Muscle layer of duodenum (tissue), 2 donors: Measurements from ENCODE around the gene OSTM1.

Experiments
- H3K27ac ChIP-seq: one replicate; pipeline ENCODE4 v1.7.0; 2013; ENCODE audit warnings: mild to moderate bottlenecking, low read length
- H3K27me3 ChIP-seq: one replicate; pipeline ENCODE4 v1.7.0; 2013; ENCODE audit warnings: low read depth, mild to moderate bottlenecking, control low read depth, low read length
- H3K36me3 ChIP-seq, 2 donors: one replicate each; pipeline ENCODE4 v1.7.0; 2013; ENCODE audit warnings: low read length in 2 of 2, control low read depth in 1 of 2, mild to moderate bottlenecking in 1 of 2; ENCODE audit not compliant: insufficient read depth in 2 of 2, control insufficient read depth in 1 of 2
- H3K4me1 ChIP-seq, 2 donors: one replicate each; pipeline ENCODE4 v1.7.0; 2013; ENCODE audit warnings: low read length in 2 of 2, mild to moderate bottlenecking in 2 of 2, control low read depth in 1 of 2, moderate library complexity in 1 of 2; ENCODE audit not compliant: insufficient read depth in 2 of 2, control insufficient read depth in 1 of 2
- H3K4me3 ChIP-seq, 2 donors: one replicate each; pipeline ENCODE4 v1.7.0; 2013; ENCODE audit warnings: low read length in 2 of 2, low read depth in 1 of 2, mild to moderate bottlenecking in 1 of 2
- H3K9me3 ChIP-seq, 2 donors: one replicate each; pipeline ENCODE4 v1.7.0; 2013; ENCODE audit warnings: low read length in 2 of 2, control low read depth in 1 of 2, mild to moderate bottlenecking in 1 of 2; ENCODE audit not compliant: control insufficient read depth in 1 of 2
- donor health status: healthy.

OSTM1 gene

DNA sequence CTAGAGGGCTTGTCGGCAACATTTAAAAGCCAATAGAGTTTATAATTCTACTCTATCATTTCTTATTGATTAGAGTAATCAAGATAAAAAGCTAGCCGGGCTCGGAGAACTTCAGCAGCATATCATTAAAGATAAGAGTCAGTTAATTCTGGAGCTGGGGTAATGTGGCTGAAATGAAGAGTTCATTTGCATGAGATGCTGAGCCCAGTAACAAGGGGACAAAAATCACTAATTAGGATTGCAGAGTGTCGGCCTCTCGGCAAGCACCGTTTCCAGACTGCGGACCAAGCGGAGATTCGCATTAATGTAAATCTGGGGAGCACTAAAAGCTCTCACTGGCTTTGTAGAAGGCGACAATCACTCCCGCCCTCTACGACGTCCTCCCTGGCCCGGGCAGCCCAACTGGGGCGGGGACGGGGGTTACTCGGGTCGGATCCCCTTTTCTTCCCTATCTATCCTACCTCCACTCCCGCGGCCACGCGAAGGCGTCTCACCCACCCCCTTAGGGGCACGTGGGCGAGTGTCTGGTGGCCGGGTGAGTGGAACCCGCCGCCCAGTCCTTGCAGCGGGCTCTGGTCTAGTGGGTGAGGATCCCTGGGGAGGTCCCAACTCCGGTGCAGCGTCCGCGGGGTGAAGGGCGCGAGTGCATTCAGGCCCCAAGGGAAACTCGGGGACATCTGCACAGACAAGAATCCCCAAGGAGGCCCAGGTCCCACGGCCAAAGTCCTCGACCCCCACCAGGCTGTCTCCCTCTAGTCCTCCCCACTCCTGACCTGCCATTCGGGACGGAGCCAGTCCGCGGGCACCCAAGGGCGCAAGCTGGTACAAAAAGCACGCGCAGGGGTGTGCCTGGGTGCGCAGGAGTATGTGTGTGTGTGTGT, 42.2 kb upstream of the OSTM1 start:
- H3K36me3 ChIP-seq = no peaks in the 10 kb centered on the region
- H3K9me3 ChIP-seq = no peaks in the 10 kb centered on the region
- peaks cover 71% of the 10 kb centered on the region for H3K27me3 ChIP-seq
- no peak overlapping the region for H3K27ac ChIP-seq
- peak overlapping the region in 1 of 2 donors; percentile 90 for H3K4me3 ChIP-seq
- H3K4me1 ChIP-seq = peaks cover 0 to 56% of the 10 kb centered on the region in 2 donors

GRCh38 chr6:108115598-108116058, 41.1 kb upstream of the OSTM1 start:
- Histone ChIP-seq H3K27ac (no peak overlapping the region), H3K4me1 (peaks cover 0 to 56% of the 10 kb centered on the region in 2 donors), H3K36me3 (no peaks in the 10 kb centered on the region), H3K9me3 (no peaks in the 10 kb centered on the region), H3K27me3 (peaks cover 66% of the 10 kb centered on the region), H3K4me3 (peak overlapping the region; percentile 45 to 66)

- Histone ChIP-seq H3K4me1 (peaks cover 0 to 56% of the 10 kb centered on the region in 2 donors), H3K27ac (no peak overlapping the region), H3K9me3 (no peaks in the 10 kb centered on the region), H3K36me3 (no peaks in the 10 kb centered on the region), H3K4me3 (peak overlapping the region; percentile 45 to 66), H3K27me3 (peaks cover 62% of the 10 kb centered on the region)
Observed at GRCh38 chr6:108114841-108115597, 40.5 kb upstream of the OSTM1 start.

DNA sequence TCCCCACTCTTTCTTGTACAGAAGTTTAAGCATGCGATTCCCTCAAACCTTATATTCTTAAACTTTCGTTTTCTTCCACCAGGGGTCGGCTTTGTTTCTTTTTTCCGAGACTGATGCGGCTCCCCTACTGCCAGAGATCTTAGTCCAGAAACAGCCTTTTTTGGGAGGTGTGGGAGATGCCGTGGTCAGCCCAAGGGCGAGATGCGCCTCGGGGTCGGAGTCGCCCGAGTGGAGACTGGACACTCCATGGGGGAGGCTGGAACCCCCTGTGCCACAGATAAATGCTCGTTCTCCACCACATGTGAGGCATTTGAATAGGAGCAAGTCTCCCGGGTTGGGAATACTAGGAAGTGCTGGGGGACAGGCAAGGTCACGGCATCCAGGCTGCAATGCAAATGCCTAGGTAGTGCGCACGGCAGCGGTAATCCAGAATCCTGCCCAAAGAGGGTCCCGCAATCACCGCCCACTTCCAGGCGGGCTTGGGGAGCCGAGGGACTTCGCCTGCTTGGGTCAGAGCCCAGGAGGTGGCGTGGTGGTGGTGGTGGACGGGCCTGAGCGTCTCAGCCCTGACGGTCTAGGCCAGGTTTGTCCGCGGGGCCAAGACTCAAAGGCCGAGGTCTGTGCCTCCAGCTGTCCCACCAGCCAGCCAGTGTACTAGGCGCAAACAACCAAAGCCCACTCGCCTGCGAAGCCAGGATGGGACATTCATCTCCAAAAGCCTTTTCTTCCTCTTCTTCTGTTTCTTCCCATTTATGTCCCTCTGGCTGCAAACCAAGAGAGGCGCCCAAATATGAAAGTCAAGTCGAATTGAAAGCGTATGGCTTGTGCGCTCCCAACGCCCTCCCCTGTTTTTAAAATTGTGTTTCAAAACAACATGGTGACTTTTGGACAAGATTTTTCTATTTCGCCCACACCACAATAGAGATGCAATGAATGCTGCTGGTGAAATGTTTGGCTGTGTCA, 39.3 kb upstream of the OSTM1 start:
- Histone ChIP-seq H3K27me3 (peaks cover 57% of the 10 kb centered on the region), H3K9me3 (no peaks in the 10 kb centered on the region), H3K36me3 (no peaks in the 10 kb centered on the region), H3K4me1 (peaks cover 0 to 47% of the 10 kb centered on the region in 2 donors), H3K4me3 (peak overlapping the region; percentile 28 to 66), H3K27ac (no peak overlapping the region)

- peaks cover 14% of the 10 kb centered on the region for H3K27me3 ChIP-seq
Observed at GRCh38 chr6:108108374-108108773, 33.8 kb upstream of the OSTM1 start.

GRCh38 chr6:108107102-108107501, 32.6 kb upstream of the OSTM1 start:
- Histone ChIP-seq H3K4me1 (no peaks in the 10 kb centered on the region), H3K9me3 (no peaks in the 10 kb centered on the region), H3K4me3 (no peak overlapping the region), H3K36me3 (no peaks in the 10 kb centered on the region), H3K27ac (no peak overlapping the region), H3K27me3 (peaks cover 8% of the 10 kb centered on the region)

More at GRCh38 chr6:108108374-108108773, 33.8 kb upstream of the OSTM1 start:
- Histone ChIP-seq H3K9me3 (no peaks in the 10 kb centered on the region), H3K27ac (no peak overlapping the region), H3K36me3 (no peaks in the 10 kb centered on the region), H3K4me1 (no peaks in the 10 kb centered on the region), H3K4me3 (no peak overlapping the region)

DNA sequence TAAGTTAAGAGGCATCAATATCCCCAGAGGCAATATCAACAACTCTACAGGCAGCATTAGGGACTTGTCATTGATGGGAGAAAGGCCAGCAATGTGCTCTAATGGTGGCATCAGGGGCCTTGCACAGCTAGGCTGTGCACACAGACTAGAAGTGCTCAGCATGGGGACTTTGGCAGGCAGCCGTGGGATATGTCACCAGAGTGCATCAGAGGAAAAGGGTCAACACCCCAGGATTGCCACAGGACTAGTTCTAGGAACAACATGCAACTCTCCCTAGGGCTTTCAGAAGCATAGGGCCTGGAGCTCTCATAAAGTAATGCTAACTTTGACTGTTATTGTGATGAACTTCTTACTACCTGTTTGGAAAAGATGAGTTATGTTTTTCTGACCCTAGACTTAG, 32.2 kb upstream of the OSTM1 start:
- H3K4me3 ChIP-seq = no peak overlapping the region
- peaks cover 8% of the 10 kb centered on the region for H3K27me3 ChIP-seq
- no peak overlapping the region for H3K27ac ChIP-seq
- no peaks in the 10 kb centered on the region for H3K36me3 ChIP-seq
- H3K4me1 ChIP-seq = no peaks in the 10 kb centered on the region
- H3K9me3 ChIP-seq = no peaks in the 10 kb centered on the region

DNA sequence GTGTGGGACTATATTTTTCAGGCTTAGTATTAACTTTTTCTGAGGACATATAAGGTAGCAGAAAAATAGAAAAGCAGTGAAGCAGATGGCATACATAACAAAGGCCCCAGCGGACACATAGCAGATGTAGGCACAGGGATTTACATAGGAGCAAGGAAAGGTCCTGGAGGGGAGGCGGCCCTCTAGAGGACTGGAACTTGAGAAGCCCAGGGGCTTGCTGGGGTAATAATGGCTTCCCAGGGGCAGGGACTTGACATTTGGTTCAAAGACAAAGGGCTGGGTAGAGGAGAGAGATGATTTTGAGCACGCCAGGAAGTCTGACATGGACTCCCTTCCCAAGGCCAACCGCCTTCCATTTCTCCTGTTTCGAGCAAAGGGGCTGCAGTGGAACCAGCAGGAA, 31.7 kb upstream of the OSTM1 start:
- peaks cover 8% of the 10 kb centered on the region for H3K27me3 ChIP-seq
- no peaks in the 10 kb centered on the region for H3K36me3 ChIP-seq
- H3K4me3 ChIP-seq = no peak overlapping the region
- H3K4me1 ChIP-seq = no peaks in the 10 kb centered on the region
- H3K9me3 ChIP-seq = no peaks in the 10 kb centered on the region
- H3K27ac ChIP-seq = no peak overlapping the region

GRCh38 chr6:108105571-108105970, 31.0 kb upstream of the OSTM1 start:
- Histone ChIP-seq H3K36me3 (no peaks in the 10 kb centered on the region), H3K4me1 (no peaks in the 10 kb centered on the region), H3K27ac (no peak overlapping the region), H3K27me3 (peaks cover 8% of the 10 kb centered on the region), H3K9me3 (no peaks in the 10 kb centered on the region), H3K4me3 (no peak overlapping the region)

DNA sequence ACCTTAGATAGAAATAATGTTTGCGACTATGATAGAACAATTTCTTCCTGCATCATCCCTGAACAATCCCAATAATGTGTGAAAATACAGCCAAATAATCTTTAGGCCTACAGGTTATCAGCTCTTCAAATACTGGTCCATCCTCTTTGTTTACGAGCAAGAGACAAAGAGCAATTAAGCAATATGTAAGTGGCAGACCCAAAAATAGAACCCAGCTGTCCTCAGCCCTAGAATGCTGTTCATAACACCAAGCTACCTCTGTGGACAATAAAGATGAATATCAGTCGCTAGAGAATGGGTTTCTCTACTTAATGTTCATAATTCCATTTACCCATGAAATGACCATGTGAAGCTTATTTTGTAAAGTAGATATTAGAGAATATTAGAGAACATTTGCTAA, 28.4 kb upstream of the OSTM1 start:
- H3K27ac ChIP-seq = no peak overlapping the region
- H3K4me1 ChIP-seq = no peaks in the 10 kb centered on the region
- no peaks in the 10 kb centered on the region for H3K9me3 ChIP-seq
- H3K27me3 ChIP-seq = no peaks in the 10 kb centered on the region
- H3K36me3 ChIP-seq = no peaks in the 10 kb centered on the region
- no peak overlapping the region for H3K4me3 ChIP-seq
